Lower leg skin (tissue), 3 donors: ENCODE data around the gene CCDC136.

Experiments
- POLR2A ChIP-seq, 2 donors: fragments of 450-650 bp; IDR thresholded peaks; one replicate each; pipeline ENCODE4 v1.6.1; 2016 to 2017; ENCODE audit warnings: antibody characterized with exemption in 2 of 2, mild to moderate bottlenecking in 1 of 2, moderate library complexity in 1 of 2
- TF ChIP-seq, protein P1 (sequence below), 3 donors: fragments of 450-650 bp; IDR thresholded peaks; one replicate each; pipeline ENCODE4 v1.5.1; 2016; ENCODE audit warnings: antibody characterized with exemption in 3 of 3, mild to moderate bottlenecking in 3 of 3, moderate library complexity in 2 of 3

DNA sequence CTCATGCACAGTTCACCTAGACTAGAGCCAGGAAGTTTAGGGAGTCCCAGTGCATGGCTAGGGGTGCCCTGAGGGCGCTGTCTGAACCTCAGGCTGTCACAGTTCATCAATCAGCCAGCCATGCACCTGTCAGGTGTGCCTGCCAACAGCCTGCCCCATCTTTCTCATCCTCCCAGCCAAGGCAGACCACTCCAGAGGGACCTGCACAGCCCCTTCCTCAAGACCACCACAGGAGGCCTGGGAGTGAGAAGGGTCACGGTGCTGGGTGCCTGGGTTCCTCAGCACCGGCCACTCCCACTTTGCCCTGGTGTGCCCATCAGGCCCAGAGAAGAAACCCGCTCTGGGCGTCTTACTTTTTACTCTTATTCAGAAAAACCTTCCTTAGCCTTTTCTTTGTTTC, 79.3 kb downstream of the CCDC136 start:
- TF ChIP-seq, protein P1, sequence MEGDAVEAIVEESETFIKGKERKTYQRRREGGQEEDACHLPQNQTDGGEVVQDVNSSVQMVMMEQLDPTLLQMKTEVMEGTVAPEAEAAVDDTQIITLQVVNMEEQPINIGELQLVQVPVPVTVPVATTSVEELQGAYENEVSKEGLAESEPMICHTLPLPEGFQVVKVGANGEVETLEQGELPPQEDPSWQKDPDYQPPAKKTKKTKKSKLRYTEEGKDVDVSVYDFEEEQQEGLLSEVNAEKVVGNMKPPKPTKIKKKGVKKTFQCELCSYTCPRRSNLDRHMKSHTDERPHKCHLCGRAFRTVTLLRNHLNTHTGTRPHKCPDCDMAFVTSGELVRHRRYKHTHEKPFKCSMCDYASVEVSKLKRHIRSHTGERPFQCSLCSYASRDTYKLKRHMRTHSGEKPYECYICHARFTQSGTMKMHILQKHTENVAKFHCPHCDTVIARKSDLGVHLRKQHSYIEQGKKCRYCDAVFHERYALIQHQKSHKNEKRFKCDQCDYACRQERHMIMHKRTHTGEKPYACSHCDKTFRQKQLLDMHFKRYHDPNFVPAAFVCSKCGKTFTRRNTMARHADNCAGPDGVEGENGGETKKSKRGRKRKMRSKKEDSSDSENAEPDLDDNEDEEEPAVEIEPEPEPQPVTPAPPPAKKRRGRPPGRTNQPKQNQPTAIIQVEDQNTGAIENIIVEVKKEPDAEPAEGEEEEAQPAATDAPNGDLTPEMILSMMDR (IDR thresholded peaks at IDR 0.05), result no peak
- no peak for TF ChIP-seq POLR2A (IDR thresholded peaks at IDR 0.05)
